HG03095 (cell line): ENCODE measurements around the gene PLXNB2.

Experiments
- ATAC-seq: cut with Tn5 transposase; IDR thresholded peaks from one replicate; pipeline ENCODE4 v1.9.1; 2021; ENCODE audit warnings: moderate library complexity; ENCODE audit not compliant: unreplicated experiment

Gene PLXNB2

GRCh38 chr22:50311606-50312351, 4.3 kb upstream of the PLXNB2 start:
- ATAC-seq = no peak

- ATAC-seq = no peak
Measured at GRCh38 chr22:50310949-50311444, 3.6 kb upstream of the PLXNB2 start.

DNA sequence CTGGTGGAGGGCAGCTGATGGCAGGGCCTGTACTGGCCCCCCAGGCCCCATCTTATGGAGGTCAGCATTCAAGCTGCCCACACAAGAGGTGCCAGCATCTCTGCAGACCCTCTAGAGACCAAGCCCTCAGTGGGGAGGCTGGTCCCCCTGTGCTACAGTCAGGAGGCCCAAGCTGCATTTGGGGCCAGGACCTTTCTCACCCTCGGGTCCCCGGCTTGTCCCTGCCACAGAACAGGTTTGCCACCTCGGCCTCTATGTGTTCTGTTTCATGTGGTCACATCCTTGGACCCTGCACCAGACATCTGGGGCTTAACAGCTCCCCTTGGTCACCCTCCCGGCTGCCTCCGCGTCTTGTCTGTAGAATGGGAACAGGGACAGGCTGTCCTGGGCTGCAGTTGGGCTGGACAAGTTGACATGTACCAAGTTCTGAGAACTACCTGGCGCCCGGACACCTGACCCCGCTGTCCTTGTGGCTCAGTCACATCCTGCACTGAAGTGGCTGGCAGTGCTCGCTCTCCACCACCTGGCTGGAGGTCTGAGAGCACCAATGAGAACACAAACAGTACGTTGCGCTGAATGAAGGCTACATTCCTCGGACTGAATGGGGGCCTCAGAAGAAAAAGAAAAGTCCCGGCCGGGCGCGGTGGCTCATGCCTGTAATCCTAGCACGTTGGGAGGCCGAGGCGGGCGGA, 2.7 kb upstream of the PLXNB2 start:
- ATAC-seq = no peak

DNA sequence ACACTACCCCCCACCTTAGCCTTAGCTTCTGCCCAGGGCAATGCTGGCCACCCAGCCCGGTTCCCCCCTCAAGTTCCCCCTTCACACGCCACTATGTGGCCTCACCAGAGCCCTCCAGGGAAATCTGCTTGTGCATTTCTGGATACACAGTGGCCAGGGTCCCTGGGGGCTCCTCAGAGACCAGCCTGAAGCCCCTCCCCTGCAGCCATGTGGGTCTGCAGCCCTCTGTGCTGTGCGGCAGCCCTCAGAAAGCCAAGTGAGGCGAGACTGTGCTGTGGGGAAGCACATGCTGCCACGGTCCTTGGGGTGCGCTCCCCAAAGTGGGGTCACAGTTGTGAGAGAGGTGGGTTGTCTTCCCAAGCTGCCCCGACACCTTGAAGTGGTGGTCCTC, 2.1 kb upstream of the PLXNB2 start:
- no peak for ATAC-seq

- no peak for ATAC-seq
Measured at GRCh38 chr22:50308986-50309600, 1.6 kb upstream of the PLXNB2 start.

GRCh38 chr22:50308597-50308935, 1.1 kb upstream of the PLXNB2 start:
- no peak for ATAC-seq

DNA sequence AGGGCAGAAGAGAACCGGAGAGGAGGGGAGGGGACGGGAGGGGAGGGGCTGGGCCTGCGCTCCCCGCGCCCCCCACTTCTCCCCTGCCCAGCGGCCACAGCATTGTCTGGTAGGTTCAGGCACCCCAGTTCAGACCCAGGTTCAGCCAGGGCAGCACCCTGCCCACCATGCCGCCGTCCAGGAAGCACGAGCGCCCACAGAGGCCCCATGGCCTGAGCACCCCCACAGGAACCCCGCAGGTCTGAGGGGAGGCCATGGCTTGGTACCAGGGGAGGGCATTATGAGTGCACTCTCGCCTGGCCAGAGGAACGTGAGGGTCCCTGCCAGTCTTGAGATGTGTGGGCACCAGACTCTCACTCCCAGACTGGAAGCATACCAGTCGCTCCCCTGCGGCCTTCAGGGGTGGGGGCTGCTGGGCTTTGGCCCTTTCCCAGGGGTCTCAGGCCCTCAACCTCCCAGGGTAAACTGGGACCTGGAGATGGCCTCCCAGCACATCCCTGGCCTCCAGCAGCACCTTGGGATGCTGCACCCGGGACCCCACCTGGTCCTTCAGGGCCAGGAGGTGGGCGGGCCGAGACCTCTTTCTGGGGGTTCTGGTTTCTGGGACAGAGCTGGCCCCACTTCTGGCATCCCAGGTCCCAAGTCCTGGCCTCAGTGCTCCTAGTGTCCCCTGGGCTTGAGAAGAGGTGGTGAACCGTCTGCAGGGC, 597 bp upstream of the PLXNB2 start:
- ATAC-seq = no peak

DNA sequence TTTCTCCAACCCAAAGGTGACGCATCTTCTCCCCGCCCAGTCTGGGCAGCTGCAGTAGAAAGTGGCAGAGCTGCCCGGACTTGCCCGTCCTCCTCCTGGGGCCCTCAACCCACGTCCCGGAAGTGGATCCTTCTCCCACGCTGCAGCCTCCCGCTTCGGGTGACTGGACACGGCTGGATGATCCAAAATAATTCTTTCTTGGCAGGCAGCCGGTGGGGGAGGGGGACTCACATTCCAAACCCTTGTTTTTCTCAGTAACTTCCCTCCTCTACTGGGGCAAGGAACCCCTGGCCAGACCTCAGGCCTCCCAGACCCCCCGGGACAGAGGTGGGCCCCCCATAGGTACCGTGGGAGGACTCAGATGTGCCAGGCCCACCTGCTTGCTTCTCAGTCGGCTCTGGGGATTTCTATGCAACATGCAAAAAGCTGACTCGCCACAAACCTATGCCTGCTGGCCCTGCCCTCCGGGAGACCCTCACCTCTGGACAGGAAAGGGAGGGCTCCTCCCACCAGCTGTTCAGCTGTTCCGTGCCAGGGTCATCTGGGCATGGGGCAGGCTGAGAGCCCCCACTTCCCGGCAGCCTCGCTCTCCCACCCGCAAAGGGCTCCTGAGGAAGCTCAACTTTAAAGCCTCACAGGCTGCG, 1.4 kb downstream of the PLXNB2 start:
- no peak for ATAC-seq

- ATAC-seq = no peak
Measured at GRCh38 chr22:50305393-50305922, 2.0 kb downstream of the PLXNB2 start.

DNA sequence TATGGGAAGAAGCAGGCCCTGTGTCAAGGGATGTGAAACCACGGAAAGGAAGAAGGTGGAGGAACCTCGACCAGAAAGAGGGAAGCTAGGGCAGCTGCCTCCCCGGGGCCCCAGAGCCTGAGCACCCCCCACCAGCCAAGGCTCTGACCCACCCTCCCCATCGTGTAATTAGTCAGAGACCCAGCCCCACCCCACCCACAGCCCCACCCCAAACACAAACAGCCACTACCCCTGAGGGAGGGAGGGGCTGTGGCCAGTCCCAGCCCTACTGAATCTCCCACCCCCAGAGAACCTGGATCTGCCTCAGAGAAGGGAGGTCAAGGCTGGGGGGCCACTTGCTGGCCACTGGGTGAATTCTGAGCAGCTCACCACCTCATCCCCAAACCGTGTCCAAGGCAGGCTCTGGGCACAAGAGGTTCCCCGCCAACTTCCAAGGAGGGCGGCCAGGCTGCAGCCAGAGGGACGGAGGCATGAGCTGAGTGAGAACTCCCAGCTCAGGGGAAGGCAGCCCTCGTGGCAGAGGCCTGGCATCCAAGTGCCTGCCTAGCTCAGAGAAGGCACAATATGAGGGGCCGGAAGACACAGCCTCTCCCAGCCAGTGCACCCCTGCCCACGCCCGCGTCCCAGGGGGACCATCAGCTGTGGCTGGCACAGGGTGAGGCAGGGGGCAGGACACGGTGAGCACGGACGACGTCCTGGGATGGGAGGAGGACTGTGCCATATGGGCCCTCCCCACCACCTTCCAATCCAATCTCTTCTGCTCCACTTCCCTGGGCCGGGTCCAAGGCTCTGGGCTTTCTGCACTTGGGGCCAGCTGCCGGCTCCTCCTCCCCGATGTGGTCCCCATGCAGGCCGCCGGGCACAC, 2.7 kb downstream of the PLXNB2 start:
- no peak for ATAC-seq

GRCh38 chr22:50303848-50304527, 3.5 kb downstream of the PLXNB2 start:
- ATAC-seq = no peak

DNA sequence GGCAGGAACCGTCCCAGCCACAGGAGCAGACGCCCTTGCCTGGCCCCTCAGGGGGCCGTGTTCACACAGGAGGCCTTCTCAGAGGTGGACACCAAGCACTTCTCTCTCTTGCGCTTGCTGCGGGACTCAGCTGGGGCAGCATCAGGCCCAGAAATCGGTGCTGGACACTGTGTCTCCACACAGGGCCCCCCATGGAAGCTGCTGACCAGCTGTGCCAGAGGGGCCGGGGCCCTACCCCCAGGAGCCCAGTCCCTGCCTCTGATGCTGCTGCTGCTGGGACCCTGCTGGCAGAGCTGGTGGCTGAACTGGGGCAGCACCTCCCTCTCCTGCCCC, 4.0 kb downstream of the PLXNB2 start:
- ATAC-seq = no peak

DNA sequence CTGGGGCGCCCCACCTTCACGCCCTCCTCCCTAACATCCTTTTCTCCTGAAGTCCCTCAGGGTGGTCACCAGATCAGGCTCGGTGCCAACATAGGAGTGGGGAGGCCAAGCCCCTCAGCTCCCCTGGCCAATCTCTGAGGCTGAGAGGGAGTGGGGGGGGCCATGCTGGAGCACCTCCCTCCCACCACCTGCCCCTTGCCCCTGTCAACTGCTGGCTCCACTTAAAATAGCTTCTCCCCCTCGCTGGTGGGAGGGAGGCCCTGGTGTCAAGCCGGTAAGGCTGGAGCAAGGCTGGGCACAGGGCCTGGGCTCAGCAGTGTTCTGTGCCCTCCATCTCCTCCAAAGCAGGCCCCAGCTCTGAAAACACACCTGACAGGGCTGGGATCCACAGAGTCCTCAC, 4.9 kb downstream of the PLXNB2 start:
- ATAC-seq = no peak

GRCh38 chr22:50302041-50302541, 5.4 kb downstream of the PLXNB2 start:
- no peak for ATAC-seq

GRCh38 chr22:50301581-50301991, 5.9 kb downstream of the PLXNB2 start:
- no peak for ATAC-seq

DNA sequence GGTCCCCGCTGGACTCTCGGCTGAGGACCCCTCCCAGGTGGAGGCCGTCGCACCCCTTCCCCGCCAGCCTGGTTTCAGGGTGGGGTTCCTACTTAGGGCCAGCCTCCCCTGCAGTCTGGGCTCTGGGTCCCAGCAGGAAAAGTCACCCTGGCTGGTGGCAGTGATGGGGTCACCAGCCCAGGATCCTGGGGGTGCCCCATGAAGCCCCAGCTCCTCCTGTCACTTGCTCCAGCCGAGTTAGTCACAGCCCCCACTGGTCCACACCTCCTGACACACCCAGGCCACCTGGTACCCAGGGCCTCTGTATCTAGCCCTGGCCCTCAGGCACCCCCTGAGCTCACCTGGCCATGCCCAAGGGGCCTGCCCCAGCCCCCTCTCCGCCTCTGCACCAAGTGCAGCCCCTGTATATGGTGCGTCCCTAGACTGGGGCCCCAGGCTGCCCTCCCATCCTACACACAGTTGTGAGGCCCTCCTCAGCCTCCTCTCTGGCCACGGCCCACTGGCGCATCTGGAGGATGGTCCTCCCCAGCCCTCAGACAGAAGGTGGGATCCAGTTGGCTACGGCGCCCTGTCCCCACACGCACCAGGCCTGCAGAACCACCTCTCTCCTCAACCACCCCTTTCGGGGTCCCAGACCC, 6.7 kb downstream of the PLXNB2 start:
- ATAC-seq = no peak

DNA sequence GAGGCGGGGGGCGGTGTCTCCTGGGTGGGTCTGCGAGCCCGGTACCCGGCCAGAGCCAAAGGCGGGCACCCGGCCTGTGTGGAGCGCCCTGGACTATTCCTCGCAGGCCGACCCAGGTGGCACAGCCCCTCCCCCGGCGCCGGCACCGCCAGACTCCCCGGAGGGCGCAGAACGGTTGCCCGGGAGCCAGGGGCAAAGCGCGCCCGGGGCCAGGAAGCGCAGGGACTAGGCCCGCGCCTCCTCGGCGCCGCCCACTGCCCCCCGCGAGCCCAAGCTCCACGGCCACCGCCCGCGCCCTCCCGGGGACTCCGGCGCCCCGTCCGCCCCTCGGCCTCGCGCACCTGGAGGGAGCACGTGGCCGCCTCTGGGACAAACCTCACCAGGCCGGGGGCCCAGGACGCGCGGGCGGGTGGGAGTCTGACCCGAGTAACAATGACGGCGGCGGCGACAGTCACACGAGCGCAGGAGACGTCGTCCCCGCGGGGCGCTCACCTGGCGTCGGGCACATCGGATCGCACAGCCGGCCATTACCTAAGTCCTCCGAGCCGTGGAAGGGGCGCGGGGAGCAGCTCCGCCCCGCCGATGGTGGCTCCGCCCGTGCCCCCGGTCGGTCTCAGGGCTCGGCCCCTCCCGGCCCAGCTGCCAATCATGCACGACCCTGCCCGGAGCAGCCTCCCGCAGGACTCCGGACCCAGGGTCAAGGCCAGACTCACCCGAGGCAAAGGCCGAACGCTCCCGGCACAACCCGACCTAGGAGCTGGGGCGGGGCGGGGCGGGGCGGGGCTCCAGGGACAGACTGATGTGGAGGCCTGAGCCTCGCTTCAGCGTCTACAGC, 7.4 kb downstream of the PLXNB2 start:
- no peak for ATAC-seq
